Measurements from ENCODE around the gene PRKRIP1.

Gene PRKRIP1

GRCh38 chr7:102466097-102466496 lies 69.9 kb downstream of the PRKRIP1 start:
- Histone ChIP-seq H3K79me2 (ENCODE audit: insufficient read depth, low read length) (peaks cover 32% of the 10 kb centered on the region), H3K36me3 (ENCODE audit: low read length) (no peaks in the 10 kb centered on the region), H3K4me2 (ENCODE audit: low read depth, low read length, poor library complexity, severe bottlenecking) (peak overlapping the region; percentile 72), H3K4me3 (ENCODE audit: insufficient read depth, low read length, poor library complexity, severe bottlenecking) (peak overlapping the region; percentile 89), H3F3A (ENCODE audit: insufficient read depth) (peaks cover 17% of the 10 kb centered on the region; the same call in 1 of the 2 replicates), H3K9me2 (replicated peaks; ENCODE audit: insufficient read depth, low read length) (no peaks in the 10 kb centered on the region), H3K27me3 (ENCODE audit: low read length) (no peaks in the 10 kb centered on the region), H4K20me1 (ENCODE audit: low read depth, low read length) (no peaks in the 10 kb centered on the region; the same call in 1 of the 2 replicates), H3K9ac (ENCODE audit: low read length) (peak overlapping the region; percentile 87), H3K9me3 (ENCODE audit: insufficient read depth, low read length) (no peaks in the 10 kb centered on the region), H3K27ac (ENCODE audit: low read depth, low read length) (peak overlapping the region; percentile 75), H2AFZ (ENCODE audit: low read depth, low read length, severe bottlenecking) (no peak overlapping the region)
- TF ChIP-seq CTCF (IDR thresholded peaks at IDR 0.05; ENCODE audit: insufficient read depth, low read length, poor library complexity, severe bottlenecking) (no peak), EZH2phosphoT487 (conservative IDR thresholded peaks at IDR 0.05; ENCODE audit: low read length) (no peak)

DNA sequence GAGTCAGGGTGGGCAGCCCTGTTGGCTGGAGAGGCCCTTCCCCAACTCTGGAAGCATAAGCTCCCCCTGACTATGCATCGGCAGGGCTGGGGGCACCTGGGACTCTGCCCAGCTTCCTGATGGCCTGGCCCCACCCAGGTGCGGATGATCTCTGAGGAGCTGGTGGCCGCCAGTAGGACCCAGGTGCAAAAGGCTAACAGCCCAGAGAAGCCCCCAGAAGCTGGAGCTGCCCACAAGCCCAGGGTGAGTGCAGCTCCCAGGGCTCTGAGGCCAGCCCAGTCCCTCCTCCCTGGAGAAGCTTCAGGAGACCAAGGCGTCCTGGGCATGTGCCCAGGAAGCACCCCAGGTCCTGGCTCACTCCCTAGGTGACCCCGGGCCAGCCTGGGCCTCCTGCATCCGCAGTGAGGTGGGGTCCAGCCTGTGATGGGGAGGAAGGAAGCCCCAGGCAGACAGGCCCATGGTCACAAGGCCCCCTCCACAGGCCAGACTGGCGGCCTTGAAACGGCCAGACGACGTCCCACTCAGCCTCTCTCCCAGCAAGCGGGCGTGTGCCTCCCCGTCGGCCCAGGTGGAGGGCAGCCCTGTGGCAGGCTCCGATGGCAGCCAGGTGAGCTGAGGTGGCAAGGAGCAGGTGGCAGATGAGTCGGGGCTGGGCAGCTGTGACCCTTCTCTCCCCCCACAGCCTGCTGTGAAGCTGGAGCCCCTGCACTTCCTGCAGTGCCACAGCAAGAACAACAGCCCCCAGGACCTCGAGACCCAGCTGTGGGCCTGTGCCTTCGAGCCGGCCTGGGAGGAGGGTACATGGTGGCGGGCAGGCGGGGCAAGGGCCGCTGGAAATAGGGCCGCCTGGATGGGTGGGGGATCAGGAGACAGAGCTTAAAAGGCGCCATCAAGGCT lies 71.7 kb downstream of the PRKRIP1 start:
- no peak overlapping the region for H3K9ac ChIP-seq (ENCODE audit: low read length)
- no peak for TF ChIP-seq EZH2phosphoT487 (conservative IDR thresholded peaks at IDR 0.05; ENCODE audit: low read length)
- TF ChIP-seq CTCF (IDR thresholded peaks at IDR 0.05; ENCODE audit: insufficient read depth, low read length, poor library complexity, severe bottlenecking) = no peak

DNA sequence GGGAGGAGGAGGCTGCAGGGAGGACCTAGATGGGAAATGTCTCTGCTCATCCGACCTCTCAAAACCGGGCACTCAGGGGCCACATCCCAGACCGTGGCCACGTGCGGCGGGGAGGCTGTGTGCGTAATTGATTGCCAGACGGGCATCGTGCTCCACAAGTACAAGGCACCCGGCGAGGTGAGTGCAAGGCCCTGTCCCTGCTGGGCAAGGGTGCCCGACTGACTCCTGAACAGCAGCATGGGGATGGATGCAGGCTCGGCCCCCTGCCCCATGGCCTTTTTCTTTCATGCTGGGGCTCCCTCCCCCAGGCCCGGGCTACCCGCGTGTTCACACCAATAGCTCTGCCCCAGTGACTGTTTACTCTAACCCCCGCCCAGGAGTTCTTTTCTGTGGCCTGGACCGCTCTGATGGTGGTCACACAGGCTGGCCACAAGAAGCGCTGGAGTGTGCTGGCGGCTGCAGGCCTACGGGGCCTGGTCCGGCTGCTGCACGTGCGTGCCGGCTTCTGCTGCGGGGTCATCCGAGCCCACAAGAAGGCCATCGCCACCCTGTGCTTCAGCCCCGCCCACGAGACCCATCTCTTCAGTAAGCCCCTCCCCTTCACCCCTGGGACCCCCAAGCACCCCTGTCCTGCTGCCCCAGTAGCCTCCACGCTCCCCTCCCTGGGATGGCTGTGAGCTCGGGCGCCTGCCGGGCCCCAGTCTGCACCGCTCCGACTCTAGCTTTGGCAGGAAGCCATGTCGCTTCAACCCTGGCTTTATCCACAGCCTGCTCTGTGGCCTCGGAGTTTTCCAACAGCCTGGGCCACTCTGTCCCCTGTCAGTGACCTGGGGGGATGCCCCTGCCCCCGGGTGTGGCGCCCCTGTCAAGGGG lies 72.6 kb downstream of the PRKRIP1 start:
- Histone ChIP-seq H2AFZ (ENCODE audit: low read depth, low read length, severe bottlenecking) (no peak overlapping the region), H3K9me3 (ENCODE audit: insufficient read depth, low read length) (no peaks in the 10 kb centered on the region), H3K36me3 (ENCODE audit: low read length) (no peaks in the 10 kb centered on the region), H3K27ac (ENCODE audit: low read depth, low read length) (no peak overlapping the region), H3K79me2 (ENCODE audit: insufficient read depth, low read length) (peaks cover 18% of the 10 kb centered on the region), H3K4me3 (ENCODE audit: insufficient read depth, low read length, poor library complexity, severe bottlenecking) (no peak overlapping the region), H3K9me2 (replicated peaks; ENCODE audit: insufficient read depth, low read length) (no peaks in the 10 kb centered on the region), H3K27me3 (ENCODE audit: low read length) (no peaks in the 10 kb centered on the region), H3K9ac (ENCODE audit: low read length) (no peak overlapping the region), H4K20me1 (ENCODE audit: low read depth, low read length) (no peaks in the 10 kb centered on the region; the same call in 1 of the 2 replicates), H3K4me2 (ENCODE audit: low read depth, low read length, poor library complexity, severe bottlenecking) (no peak overlapping the region), H3F3A (ENCODE audit: insufficient read depth) (peaks cover 17% of the 10 kb centered on the region; the same call in 1 of the 2 replicates)
- TF ChIP-seq CTCF (IDR thresholded peaks at IDR 0.05; ENCODE audit: insufficient read depth, low read length, poor library complexity, severe bottlenecking) (no peak), EZH2phosphoT487 (conservative IDR thresholded peaks at IDR 0.05; ENCODE audit: low read length) (no peak)

More for the DNA sequence above, 71.7 kb downstream of the PRKRIP1 start:
- no peaks in the 10 kb centered on the region for H3K27me3 ChIP-seq (ENCODE audit: low read length)
- H3K9me2 ChIP-seq (replicated peaks; ENCODE audit: insufficient read depth, low read length) = no peaks in the 10 kb centered on the region
- no peak overlapping the region for H2AFZ ChIP-seq (ENCODE audit: low read depth, low read length, severe bottlenecking)
- no peak overlapping the region for H3K4me3 ChIP-seq (ENCODE audit: insufficient read depth, low read length, poor library complexity, severe bottlenecking)
- peaks cover 25% of the 10 kb centered on the region for H3K79me2 ChIP-seq (ENCODE audit: insufficient read depth, low read length)
- no peak overlapping the region for H3K27ac ChIP-seq (ENCODE audit: low read depth, low read length)
- no peak overlapping the region for H3K4me2 ChIP-seq (ENCODE audit: low read depth, low read length, poor library complexity, severe bottlenecking)
- H3K9me3 ChIP-seq (ENCODE audit: insufficient read depth, low read length) = no peaks in the 10 kb centered on the region
- peaks cover 17% of the 10 kb centered on the region; the same call in 1 of the 2 replicates for H3F3A ChIP-seq (ENCODE audit: insufficient read depth)
- no peaks in the 10 kb centered on the region for H3K36me3 ChIP-seq (ENCODE audit: low read length)
- H4K20me1 ChIP-seq (ENCODE audit: low read depth, low read length) = no peaks in the 10 kb centered on the region; the same call in 1 of the 2 replicates

All from SU-DHL-6 (cell line).